ENCODE results near the gene GSTM3.

DNA sequence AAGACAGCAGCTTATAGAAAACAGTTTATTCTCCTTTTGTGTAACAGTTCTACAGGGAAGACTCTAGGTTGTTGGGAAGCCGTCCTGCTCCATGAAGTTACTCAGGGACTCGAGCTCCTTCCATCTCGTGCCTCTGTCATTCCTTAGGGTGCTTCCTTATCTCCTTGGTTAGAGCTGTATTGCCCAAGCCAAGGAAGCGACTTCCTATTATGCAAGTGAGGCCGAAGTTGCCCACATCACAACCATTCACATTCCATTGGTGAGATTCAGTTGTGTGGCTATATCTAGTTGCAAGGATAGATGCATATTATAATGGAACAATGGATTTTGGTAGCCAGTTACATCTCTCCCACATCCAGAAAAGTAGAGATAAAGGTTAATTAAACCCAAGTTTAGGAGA is 19.8 kb downstream of the GSTM3 start:
- TF ChIP-seq GATA3 (IDR thresholded peaks at IDR 0.05; ENCODE audit: low read depth, low read length): no peak
- no peak for TF ChIP-seq GATA2 (IDR thresholded peaks at IDR 0.05; ENCODE audit: low read depth, low read length)
